GM12872 (cell line): ENCODE data around the gene FAM163B.

ENCODE experiments used
- CTCF ChIP-seq: IDR thresholded peaks from 3 replicates; pipeline ENCODE4 v1.5.1; 2011; ENCODE audit warnings: low read depth, mild to moderate bottlenecking, low read length, moderate library complexity; ENCODE audit not compliant: insufficient read depth

FAM163B gene

GRCh38 chr9:133619791-133620190 lies 10.6 kb upstream of the FAM163B start:
- no peak for TF ChIP-seq CTCF

- no peak for TF ChIP-seq CTCF
These were observed 9.5 kb upstream of the FAM163B start for GRCh38 chr9:133618726-133619125.

GRCh38 chr9:133616643-133617405 lies 7.6 kb upstream of the FAM163B start:
- TF ChIP-seq CTCF, result no peak

- no peak for TF ChIP-seq CTCF
These were observed 6.5 kb upstream of the FAM163B start for GRCh38 chr9:133615606-133616188.

GRCh38 chr9:133615186-133615585 lies 6.0 kb upstream of the FAM163B start:
- no peak for TF ChIP-seq CTCF

- no peak for TF ChIP-seq CTCF
These were observed 5.5 kb upstream of the FAM163B start for GRCh38 chr9:133614678-133615077.

GRCh38 chr9:133614056-133614455 lies 4.9 kb upstream of the FAM163B start:
- no peak for TF ChIP-seq CTCF
